ENCODE measurements around the gene POTEJ.
"Not testable (repeated sequence)": the region's sequence is repeated elsewhere in the genome, so short reads cannot be mapped to it uniquely, and the experiment has no call there.

Gene POTEJ

GRCh38 chr2:130601648-130602302 lies 9.5 kb upstream of the POTEJ start:
- DNase-seq (ENCODE audit: low read depth, low spot score): not testable (repeated sequence)

GRCh38 chr2:130608276-130609001 lies 2.8 kb upstream of the POTEJ start:
- not testable (repeated sequence) for DNase-seq (ENCODE audit: low read depth, low spot score)

- DNase-seq (ENCODE audit: low read depth, low spot score): not testable (repeated sequence)
Observed at GRCh38 chr2:130609002-130609920, 2.0 kb upstream of the POTEJ start.

- not testable (repeated sequence) for DNase-seq (ENCODE audit: low read depth, low spot score)
Observed at GRCh38 chr2:130610486-130610885, 754 bp upstream of the POTEJ start.

- DNase-seq (ENCODE audit: low read depth, low spot score): not testable (repeated sequence)
Observed at GRCh38 chr2:130628784-130629475, 17.7 kb downstream of the POTEJ start.

GRCh38 chr2:130638973-130639372 lies 27.7 kb downstream of the POTEJ start:
- not testable (repeated sequence) for DNase-seq (ENCODE audit: low read depth, low spot score)

- DNase-seq (ENCODE audit: low read depth, low spot score): not testable (repeated sequence)
Observed at GRCh38 chr2:130641688-130642087, 30.4 kb downstream of the POTEJ start.

GRCh38 chr2:130649285-130649684 lies 38.0 kb downstream of the POTEJ start:
- DNase-seq (ENCODE audit: low read depth, low spot score): not testable (repeated sequence)

GRCh38 chr2:130664506-130664905 lies 53.3 kb downstream of the POTEJ start:
- DNase-seq (ENCODE audit: low read depth, low spot score): not testable (repeated sequence)

GRCh38 chr2:130665596-130665995 lies 54.4 kb downstream of the POTEJ start:
- not testable (repeated sequence) for DNase-seq (ENCODE audit: low read depth, low spot score)

GRCh38 chr2:130667516-130667915 lies 56.3 kb downstream of the POTEJ start:
- DNase-seq (ENCODE audit: low read depth, low spot score): not testable (repeated sequence)

GRCh38 chr2:130670026-130670745 lies 58.9 kb downstream of the POTEJ start:
- not testable (repeated sequence) for DNase-seq (ENCODE audit: low read depth, low spot score)

GRCh38 chr2:130692041-130692770 lies 81.0 kb downstream of the POTEJ start:
- not testable (repeated sequence) for DNase-seq (ENCODE audit: low read depth, low spot score)

- not testable (repeated sequence) for DNase-seq (ENCODE audit: low read depth, low spot score)
Observed at GRCh38 chr2:130693474-130693873, 82.2 kb downstream of the POTEJ start.

GRCh38 chr2:130703250-130703649 lies 92.0 kb downstream of the POTEJ start:
- not testable (repeated sequence) for DNase-seq (ENCODE audit: low read depth, low spot score)

All from activated naive CD8-positive, alpha-beta T cell treated with anti-CD3 and anti-CD28 coated beads, Interleukin-2, amount 50 U/mL, for 16 hours (primary cell).